HG03521 (cell line): ENCODE data around the gene PRUNE2.
"Not testable (repeated sequence)": the region's sequence is repeated elsewhere in the genome, so short reads cannot be mapped to it uniquely, and the experiment has no call there.

Experiments
- ATAC-seq: cut with Tn5 transposase; IDR thresholded peaks from one replicate; pipeline ENCODE4 v1.9.1; 2021; ENCODE audit warnings: mild to moderate bottlenecking, moderate library complexity; ENCODE audit not compliant: unreplicated experiment

Gene PRUNE2

GRCh38 chr9:76905791-76906646 lies at the start of gene PRUNE2:
PRUNE2 (minus strand) TSS chr9:76906114; CDS start chr9:76905963, 151 bp downstream.
- ATAC-seq: peak; percentile 50

- not testable (repeated sequence) for ATAC-seq
Observed at GRCh38 chr9:76955406-76955805, 49.5 kb upstream of the PRUNE2 start.

GRCh38 chr9:76949865-76950264 lies 44.0 kb upstream of the PRUNE2 start:
- ATAC-seq: no peak

- no peak for ATAC-seq
Observed at GRCh38 chr9:76944011-76944410, 38.1 kb upstream of the PRUNE2 start.

GRCh38 chr9:76943054-76943453 lies 37.1 kb upstream of the PRUNE2 start:
- ATAC-seq: no peak

- no peak for ATAC-seq
Observed at GRCh38 chr9:76932757-76933156, 26.8 kb upstream of the PRUNE2 start.

- ATAC-seq: no peak
Observed at GRCh38 chr9:76932265-76932664, 26.4 kb upstream of the PRUNE2 start.

GRCh38 chr9:76927540-76928240 lies 21.8 kb upstream of the PRUNE2 start:
- no peak for ATAC-seq

GRCh38 chr9:76926846-76927245 lies 20.9 kb upstream of the PRUNE2 start:
- no peak for ATAC-seq

- ATAC-seq: no peak
Observed at GRCh38 chr9:76926324-76926741, 20.4 kb upstream of the PRUNE2 start.

- no peak for ATAC-seq
Observed at GRCh38 chr9:76921165-76921564, 15.3 kb upstream of the PRUNE2 start.

- ATAC-seq: no peak
Observed at GRCh38 chr9:76917299-76917698, 11.4 kb upstream of the PRUNE2 start.

- ATAC-seq: no peak
Observed at GRCh38 chr9:76916231-76916630, 10.3 kb upstream of the PRUNE2 start.

GRCh38 chr9:76913467-76913866 lies 7.6 kb upstream of the PRUNE2 start:
- no peak for ATAC-seq

- no peak for ATAC-seq
Observed at GRCh38 chr9:76912636-76913275, 6.8 kb upstream of the PRUNE2 start.

- no peak for ATAC-seq
Observed at GRCh38 chr9:76911971-76912370, 6.1 kb upstream of the PRUNE2 start.

GRCh38 chr9:76910861-76911260 lies 4.9 kb upstream of the PRUNE2 start:
- no peak for ATAC-seq

- ATAC-seq: no peak
Observed at GRCh38 chr9:76906647-76906975, 697 bp upstream of the PRUNE2 start.

- no peak for ATAC-seq
Observed at GRCh38 chr9:76904661-76905457, 1.1 kb downstream of the PRUNE2 start.

- ATAC-seq: no peak
Observed at GRCh38 chr9:76902395-76902794, 3.5 kb downstream of the PRUNE2 start.

GRCh38 chr9:76901801-76902200 lies 4.1 kb downstream of the PRUNE2 start:
- ATAC-seq: no peak
